NCI-H1930 (cell line): Measurements from ENCODE around the gene IL17RA.

Experiments
- DNase-seq, 2 experiments: peaks; one replicate each; lab custom pipeline; 2025; lab: John Stamatoyannopoulos, UW

Gene IL17RA

GRCh38 chr22:17083811-17084441 lies 874 bp upstream of the IL17RA start:
- DNase-seq: no peak

GRCh38 chr22:17085277-17086181 lies 729 bp downstream of the IL17RA start:
- DNase-seq: no peak

DNA sequence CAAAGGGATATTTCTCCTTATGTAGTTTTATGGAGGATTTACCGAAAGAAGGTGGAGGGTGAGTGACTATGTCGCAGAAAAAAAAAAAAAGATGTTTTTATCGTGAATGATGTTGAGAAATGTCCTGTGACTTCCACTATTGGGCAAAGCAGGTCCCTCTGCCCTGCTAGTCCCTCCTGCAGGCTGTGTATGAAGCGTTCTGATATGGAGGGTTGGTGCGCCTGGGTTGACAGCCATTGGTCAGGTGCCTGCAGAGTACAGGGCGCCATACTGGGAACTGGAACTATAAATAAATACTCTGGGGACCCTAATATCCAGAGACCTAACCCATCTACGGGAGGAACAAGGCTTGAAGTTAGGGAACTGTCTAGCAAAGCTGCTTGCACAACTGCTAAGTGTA lies 1.5 kb downstream of the IL17RA start:
- DNase-seq: no peak

DNA sequence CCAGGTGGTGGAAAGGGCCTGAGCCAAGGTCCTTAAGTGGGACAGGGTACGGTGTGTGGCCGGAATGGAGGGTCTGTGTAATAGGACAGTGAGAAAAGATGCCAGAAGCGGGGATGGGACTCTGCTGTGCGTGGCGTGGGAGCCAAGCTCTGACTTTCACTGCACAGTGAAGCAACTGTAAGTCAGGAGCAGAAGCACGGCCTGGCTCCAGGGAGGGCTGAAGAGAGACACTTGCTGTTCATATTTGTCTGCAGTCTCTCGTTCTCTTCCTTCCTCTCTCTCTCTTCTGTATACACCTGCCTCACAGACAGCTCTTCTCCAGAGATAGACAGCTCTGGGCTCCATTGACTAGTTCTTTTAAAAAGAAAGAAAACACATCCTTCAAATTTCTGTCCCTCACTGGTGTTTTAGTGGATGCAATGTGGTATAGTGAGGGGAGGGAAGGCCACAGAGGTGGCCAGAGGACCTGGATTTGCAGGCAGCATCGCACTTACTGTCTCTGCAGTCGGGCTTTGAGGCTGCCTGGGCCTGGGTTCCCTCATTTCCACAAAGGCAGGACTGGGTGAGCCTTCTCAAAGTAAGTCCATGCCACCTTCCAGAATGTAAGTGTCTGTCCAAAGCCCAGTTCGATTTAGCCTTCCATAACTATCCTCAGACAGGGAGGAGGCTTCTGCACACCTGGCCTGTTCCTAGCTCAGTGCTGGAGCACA lies 2.1 kb downstream of the IL17RA start:
- no peak for DNase-seq

GRCh38 chr22:17087498-17088131 lies 2.8 kb downstream of the IL17RA start:
- no peak for DNase-seq

DNA sequence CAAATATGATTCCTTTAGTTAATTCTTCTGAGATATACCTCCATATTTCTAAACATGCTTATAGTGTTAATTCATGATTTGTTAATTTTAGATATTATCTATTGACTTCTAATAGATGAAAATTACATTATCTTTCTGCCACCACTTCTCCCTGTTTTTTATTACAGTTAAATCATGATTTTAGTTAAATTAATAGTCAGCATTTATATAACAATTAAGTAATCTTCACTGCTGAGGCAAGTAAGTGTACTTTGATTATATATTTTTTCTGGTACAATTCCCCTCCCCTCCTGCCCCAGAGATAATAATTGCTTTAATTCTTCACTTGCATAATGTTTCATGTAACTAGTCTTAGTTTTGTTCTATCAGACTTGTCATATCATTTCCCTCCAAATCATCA lies 5.8 kb downstream of the IL17RA start:
- no peak for DNase-seq

DNA sequence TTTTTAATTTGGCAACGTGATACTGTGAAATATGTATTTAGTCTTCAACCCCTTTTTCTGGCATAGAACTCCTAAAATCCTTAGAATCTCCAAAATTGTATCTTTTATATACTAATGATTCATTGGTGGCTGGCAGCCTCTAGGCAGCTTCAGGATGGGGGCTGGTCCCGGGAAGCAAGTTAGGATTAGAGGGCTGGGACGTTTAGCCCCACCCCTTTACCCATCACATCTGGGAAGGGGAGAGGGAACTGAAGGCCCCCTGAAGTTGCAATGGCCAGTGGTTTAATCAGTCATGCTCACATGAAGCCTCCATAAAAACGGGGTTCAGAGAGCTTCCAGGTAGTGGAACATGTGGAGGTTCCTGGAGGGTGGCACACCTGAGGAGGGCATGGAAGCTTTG lies 7.1 kb downstream of the IL17RA start:
- no peak for DNase-seq

DNA sequence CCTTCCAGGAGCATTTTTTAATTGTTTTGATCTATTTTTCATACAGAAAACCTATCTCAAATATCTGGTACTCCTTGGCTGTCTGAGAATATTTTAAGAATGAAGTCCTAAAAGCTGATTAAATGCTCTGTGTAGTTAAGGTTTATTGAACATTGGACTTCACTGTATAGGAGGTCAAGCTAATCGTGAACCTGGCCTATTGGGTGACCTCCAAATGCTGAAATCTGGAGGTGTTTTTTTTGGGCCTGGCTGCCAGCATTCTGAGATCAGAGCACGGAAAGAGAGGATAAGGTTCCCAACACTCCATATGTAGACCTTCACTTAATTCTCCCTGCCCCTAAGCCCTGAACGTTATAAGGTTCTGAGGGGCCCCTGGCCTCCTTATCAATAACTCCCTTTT lies 8.3 kb downstream of the IL17RA start:
- DNase-seq: no peak

- DNase-seq: no peak
Measured at GRCh38 chr22:17095538-17095937, 10.7 kb downstream of the IL17RA start.

- DNase-seq: no peak
Measured at GRCh38 chr22:17096071-17096470, 11.3 kb downstream of the IL17RA start.

GRCh38 chr22:17097062-17097461 lies 12.3 kb downstream of the IL17RA start:
- DNase-seq: no peak

- no peak for DNase-seq
Measured at GRCh38 chr22:17097701-17098100, 12.9 kb downstream of the IL17RA start.

DNA sequence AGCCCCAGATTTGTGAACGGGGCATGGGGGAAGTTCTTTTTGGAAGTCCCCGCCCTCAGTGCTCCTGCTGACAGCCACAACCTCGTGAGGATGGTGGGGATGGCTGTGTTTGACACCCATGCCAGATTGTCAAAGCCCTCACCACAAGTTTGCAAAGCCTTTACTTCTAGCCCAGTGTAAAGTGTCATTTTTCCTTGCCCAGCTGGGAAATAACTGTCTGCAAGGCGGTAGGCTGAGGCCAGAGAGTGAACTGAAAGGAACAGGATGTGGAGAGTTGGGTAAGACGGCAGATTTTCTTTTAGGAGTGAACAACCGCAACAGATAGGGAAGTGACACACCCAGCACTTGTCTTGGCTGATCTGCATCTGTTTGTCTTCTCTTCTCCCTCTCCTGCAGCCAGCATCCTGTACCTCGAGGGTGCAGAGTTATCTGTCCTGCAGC lies 13.6 kb downstream of the IL17RA start:
- no peak for DNase-seq

GRCh38 chr22:17100621-17101020 lies 15.8 kb downstream of the IL17RA start:
- no peak for DNase-seq

DNA sequence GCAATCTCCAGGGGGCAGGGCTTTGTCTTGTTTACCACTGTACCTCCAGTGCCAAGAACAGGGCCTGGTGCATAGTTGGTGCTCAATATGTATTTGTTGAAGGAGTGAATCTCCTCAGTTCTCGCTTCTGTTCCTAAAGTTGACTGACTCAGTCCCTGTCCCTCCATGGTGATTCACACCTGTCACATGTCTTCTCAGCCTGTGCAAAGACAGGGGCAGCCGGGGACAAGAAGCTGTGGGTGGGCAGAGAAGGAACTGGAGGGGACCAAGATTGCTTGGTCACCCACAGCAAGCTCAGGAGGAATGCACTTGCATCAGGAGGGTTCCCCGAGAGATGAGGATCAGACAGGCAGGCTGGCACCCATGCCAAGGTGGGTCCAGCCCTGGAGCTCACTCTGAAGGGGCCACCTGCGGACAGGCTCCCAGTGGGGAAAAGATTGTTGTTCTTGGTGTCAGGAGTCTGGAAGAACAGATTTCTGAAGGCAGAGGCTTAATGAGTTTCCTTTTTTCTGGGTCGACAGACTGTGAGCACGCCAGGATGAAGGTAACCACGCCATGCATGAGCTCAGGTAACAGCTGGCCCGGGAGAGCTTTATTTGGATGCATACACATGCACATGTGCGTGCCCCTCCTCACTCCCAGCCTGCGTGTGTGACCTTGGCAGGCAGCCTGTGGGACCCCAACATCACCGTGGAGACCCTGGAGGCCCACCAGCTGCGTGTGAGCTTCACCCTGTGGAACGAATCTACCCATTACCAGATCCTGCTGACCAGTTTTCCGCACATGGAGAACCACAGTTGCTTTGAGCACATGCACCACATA lies 16.9 kb downstream of the IL17RA start:
- no peak for DNase-seq

- DNase-seq: no peak
Measured at GRCh38 chr22:17102297-17102667, 17.5 kb downstream of the IL17RA start.

GRCh38 chr22:17103351-17103750 lies 18.6 kb downstream of the IL17RA start:
- no peak for DNase-seq

- DNase-seq: no peak
Measured at GRCh38 chr22:17104336-17104935, 19.6 kb downstream of the IL17RA start.

DNA sequence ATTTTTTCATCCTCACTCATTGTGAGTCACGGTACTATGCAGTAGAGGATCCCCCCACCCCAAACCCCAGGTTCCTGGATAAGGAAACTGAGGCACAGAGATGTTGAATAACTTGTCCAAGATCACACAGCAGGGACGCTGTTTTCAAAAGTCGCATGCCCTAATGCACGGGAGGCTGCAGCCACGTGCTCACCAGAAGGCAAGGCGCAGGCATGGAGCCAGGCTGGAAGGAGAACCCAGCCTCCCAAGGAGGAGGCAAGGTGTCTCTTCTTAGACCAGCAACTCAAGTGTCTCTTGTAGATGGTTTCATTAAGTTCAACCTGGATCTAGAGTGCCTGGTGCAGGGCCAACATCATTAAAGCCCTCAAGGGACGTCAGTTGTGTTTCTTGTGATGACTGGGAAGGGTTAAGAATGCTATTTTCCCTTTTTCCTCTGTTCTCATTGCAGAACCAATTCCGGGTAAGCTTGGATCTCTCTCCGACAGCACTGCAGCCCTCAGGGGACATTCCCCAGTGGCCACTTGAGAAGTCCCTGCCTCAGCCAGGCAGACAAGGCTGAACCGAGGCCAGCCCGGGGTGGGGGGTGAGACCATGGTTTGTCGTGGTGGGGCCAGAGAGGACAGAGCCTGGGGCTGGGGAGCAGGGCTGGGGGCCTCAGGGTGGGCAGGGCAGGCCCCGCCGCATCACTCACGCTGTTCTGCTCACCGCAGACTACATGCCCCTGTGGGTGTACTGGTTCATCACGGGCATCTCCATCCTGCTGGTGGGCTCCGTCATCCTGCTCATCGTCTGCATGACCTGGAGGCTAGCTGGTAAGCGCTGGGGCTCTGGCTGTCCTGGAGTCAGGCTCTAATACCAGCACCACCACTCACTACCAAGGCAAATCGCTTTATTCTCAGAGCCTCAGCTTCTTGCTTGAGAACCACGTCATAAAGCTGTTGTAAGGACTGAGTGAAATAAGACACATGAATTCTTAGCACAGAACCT lies 20.6 kb downstream of the IL17RA start:
- no peak for DNase-seq
